CD4-positive, alpha-beta T cell treated with Interferon gamma for 1 hour (primary cell): ENCODE data around the gene ATOH8.
A peak's percentile ranks its signal among the peaks of the same experiment; 100 is the strongest.
"Not testable (repeated sequence)": the region's sequence is repeated elsewhere in the genome, so short reads cannot be mapped to it uniquely, and the experiment has no call there.

Experiments used
- DNase-seq: peaks from one replicate; pipeline ENCODE4 v3.0.0-alpha.2; 2020

ATOH8 gene

DNA sequence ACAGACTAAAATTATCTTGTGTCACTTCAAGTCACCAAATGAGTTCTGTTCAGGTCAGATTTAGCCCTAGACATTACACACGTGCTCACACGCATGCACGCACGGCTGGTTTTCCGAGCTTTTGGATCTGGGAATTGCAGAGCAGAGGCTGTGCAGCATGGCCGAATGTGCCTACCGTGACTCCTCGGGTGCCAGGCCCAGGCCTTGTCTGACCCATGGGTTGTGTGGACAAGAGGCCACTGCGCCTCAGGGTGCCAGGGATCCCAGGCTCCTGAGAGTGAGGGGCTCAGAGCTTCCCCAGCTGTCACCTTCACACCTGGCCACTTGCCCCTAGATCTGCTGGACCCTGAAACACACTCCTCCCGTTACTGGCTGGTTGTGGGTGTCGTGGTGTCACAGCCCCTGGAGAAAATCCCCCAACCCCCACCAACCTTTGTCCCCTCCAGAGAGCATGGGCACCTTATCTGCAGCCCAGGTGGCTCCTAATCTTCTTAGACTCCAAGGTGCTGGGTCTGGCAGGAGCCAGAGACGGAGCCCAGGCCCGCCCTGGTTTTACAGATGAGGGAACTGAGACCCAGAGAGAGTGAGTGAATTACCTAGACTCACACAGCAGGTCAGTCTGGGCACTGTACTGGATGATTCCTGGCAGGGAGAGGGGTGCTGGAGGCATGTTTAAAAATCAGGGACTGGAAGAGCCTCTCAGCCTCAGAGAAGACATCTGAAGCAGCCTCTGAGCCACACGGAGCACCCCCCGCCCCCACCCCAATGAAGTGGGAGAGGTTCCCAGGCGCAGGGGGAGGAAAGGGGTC, 56.8 kb downstream of the ATOH8 start:
- DNase-seq: no peak

DNA sequence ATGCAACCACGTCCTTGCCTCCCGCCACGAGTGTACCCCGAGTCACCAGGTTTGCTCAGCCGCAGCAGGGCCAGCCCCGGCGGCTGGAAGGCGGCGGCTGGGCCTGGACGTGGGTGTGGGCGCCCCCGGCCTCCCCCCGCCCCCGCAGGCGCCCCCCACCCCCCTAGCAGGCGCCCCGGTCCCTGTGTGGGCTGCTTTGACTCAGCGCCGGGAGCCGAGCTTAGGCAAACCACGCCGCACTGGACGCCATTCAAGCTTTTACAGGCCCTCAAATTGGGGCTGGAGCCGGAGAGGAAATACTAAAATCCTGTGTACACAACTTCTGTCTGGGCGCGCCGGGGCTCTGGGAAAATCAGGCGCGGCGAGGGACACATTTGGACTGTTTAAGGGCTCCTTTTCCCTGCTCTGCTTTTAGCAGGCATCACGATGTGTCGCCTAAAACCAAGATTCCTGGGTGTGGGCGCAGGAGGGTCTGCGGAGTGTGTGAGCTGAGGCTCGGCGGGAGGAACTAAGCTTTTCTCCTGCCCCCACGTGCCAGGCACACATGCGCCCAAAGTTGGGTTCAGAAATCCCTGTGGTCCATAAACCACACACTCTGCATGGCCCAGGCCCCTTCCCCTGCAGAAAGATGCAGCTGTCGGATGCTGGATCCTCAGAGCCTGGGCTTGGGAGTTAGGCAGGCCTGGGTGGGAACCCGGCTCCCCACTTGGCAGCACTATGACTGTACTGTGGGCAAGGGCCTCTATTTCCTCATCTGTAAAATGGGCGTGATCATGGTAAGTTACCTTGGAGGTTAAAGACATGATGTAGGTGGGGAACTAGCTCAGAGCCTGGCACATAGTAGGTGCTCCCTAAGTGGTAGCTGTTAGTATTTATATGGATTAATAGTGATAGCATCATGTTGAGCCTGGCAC, 57.6 kb downstream of the ATOH8 start:
- DNase-seq: no peak

- DNase-seq: no peak
These were observed 58.4 kb downstream of the ATOH8 start for GRCh38 chr2:85812094-85812735.

DNA sequence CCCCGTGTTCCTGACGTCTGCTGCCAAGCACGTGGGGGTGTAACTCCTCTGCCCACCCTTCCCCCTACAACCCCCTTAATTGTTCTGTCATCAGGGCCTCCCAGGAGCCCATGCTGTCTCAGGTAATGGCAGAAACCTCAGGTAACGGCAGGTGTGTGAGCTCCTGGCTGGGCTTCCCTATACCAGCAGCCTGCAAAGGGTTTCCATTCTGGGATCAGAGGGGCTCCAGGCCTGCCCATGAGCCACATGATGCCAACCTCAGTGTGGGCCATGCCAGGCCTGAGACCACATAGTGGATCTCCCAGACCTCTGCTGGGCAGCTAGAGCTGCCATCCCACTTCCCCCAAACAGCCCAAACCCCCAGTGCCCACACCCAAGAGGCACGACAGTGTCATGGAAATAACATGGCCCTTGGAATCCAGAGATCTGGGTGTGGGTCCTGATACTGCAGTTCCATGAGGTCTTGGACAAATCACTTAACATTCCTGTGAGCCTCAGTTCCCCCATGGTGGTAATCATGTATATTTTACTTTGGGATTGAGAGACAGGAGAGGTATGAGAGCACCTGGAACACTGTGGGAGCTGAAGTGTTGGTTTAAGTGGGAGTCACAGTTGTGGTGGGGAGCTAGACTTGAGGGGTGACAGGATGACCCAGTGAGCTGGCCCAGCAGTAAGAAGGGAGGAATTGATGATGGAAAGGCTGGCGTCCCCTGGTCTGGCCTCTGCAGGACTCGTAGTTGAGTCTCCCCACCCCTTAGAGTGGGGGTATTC, 59.6 kb downstream of the ATOH8 start:
- DNase-seq: no peak

DNA sequence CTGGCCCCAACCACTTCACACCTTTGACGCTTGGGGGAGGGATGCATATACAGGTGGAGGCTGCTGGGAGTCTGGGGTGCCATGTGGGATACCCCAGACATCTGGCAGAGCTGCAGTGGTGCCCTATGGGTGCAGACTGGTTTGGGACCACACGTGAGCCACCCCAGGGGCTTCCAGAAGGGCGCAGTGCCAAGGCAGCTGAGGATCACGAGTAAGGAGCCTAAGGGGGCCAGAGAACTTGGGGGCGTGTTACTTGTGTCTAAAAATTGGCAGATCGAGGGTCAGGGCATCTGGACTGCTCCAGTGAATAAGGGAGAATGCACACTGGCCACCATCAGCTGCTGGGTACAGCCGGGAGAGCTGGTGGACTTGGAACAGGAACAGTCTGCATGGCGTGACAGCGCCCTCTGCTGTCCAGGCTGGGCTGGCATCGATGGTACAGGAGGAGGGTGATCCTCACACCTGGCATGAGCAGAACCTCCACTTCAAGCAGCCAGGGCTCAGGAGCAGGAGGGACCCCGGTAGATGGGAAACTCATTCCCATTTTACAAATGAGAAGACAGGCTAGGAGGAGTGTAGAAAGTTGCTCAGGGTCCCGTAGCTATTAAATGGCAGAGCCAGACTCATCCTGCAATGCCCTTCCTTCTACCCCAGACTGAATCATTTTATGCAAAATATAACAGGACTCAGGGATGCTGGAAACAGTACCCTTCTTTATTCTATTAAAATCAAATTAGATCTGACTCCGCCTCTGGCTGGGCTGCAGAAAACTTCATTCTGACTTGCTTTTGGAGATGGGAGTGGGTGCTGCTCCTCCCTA, 60.4 kb downstream of the ATOH8 start:
- peak; percentile 70 for DNase-seq

DNA sequence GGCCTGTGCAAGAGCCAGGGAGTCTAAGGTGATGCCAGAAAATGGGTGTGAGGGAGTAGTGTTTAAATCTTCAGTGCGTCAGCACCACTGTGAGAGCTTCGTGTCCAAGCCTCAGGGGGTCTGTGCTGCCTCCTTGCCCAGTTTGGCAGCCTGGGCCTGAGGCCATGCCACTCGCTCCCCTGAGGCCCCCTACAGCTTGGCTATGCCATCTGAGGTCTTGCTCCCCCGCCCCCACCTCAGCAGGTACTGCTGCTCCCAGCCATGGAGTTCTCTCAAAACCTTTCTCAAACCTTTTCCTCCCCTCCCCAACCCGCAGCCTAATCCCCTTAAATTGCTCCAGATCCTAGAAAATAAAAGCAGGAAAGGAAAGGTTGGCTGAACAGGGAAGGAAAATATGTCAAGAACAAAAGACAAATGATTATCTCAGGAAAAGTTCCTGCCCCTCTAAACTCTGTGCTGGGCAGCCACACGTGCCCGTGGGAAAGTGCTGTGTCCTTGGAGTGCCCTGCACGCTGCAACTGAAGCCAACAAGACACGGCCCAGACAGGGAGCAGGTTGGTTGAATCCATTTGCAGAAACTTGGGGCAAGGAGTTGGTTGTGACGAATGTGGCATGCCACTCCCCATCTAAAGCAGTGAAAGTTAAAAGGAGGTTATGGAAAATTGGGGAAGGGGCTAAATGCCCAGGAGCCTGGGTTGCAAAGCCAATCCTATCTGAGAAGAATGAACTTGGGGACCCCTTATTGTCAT, 61.2 kb downstream of the ATOH8 start:
- DNase-seq: no peak

GRCh38 chr2:85819811-85820510, 66.2 kb downstream of the ATOH8 start:
- DNase-seq: no peak

DNA sequence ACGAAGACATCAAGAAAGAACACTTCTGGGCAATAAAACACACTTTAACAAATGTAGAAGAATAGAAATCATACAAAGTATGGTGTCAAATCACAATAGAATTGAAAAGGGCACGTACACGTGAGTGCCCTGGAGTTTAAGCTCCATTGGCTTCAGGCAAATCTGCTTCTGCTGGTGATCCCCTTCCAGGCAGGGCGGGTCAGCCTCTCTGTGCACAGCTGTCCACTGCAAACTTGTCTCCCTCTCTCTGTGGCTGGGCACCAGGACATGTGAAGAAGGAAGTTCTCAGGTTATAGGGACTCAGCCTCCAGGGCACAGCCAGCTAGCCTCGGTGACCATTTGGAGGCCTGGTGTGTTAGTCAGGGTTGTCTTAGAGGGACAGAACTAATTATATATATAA, 69.0 kb downstream of the ATOH8 start:
- DNase-seq: no peak

DNA sequence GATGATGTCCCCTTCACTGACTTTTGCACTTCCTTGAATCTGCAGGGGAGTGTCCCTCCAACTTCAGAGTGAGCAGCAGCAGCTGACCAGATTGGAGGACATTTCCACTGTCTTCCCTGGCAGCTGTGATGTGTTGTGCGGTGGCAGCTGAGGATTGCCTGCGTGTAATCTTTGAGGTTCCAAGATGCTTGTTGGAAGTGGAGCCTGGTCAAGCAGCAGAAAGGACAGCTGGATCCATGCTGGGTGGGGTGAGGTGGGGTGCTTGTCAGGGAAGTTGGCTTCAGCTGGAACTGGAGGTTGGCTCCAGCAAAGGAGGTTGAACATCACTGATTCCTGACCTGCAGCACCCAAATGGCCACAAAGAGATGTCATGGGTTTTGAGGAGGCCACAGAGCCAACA, 70.2 kb downstream of the ATOH8 start:
- DNase-seq: no peak

DNA sequence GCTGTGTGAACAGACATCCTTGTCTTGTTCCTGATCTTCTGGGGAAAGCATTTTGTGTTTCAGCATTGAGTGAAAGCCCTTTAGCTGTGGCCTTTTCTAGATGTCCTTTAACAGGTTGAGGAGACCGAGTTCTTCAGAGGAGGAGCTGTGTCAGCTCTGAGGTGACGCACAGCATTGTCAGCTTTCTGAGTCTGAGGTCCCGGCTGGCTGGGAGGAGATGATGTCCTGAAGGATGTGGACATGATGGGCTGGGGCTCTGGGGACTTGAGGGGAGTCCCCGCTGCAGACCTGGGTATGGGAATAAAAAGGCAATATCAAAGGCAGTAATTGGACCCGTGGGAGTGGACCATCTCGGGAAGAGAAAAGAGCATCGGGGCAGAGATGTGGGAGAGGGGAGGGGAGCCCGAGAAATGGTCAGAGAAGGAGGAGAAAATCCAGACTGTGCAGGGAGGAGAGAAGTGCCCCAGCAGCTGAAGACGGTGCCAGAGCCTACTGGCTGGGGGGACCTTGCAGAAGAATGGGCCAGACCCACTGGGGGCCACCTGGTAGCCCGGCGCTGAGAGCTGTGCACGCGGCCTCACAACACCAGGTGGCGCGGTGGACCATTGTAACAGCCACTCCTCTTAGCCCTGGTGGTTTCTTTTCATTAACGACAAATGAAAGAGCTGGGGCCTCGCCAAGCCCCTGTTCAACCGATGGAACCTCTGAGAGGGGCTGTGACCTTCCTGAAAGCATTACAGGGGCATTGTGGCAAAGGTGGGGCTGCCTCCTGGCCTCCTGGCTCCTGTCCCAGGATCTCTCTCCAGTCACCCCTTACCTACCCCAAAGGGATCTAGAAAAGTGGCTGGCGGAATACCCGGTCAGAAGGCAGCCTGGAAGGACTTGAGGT, 73.4 kb downstream of the ATOH8 start:
- DNase-seq: peak; percentile 78

DNA sequence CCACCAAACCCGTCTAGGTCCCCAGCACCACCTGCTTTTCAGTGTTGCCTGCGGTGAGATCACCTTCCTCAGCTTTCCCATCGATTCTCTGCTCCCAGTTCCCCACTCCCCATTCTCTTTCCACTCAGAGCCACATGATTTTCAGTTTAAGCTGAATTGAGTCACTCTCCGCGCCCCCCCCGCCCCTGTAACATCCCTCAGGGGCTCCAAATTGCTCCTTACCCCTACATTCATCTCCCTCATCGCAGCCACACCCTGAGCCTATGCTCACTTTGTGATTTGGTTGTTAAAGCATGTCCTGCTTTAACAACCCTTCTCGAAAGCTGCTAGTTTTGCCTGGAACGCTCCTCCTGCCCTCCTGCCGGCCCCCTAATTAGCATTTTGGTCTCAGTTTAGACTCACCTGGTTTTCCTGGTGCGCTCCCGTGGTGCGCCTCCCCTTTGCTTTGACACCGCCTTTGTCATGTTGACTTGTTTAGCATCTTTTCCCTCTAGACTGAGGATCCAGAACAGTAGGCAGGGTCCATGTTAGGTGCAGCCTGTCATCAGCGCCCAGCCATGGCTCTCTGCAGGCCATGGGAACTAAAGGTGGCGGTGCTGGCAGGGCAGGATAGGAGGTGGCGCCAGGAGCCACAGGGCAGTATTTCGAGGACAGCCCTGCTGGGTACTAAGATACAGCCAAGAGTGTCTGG, 74.2 kb downstream of the ATOH8 start:
- no peak for DNase-seq

GRCh38 chr2:85828725-85829124, 74.9 kb downstream of the ATOH8 start:
- DNase-seq: no peak

GRCh38 chr2:85829394-85829793, 75.6 kb downstream of the ATOH8 start:
- DNase-seq: not testable (repeated sequence)

- DNase-seq: peak; percentile 16
These were observed 76.9 kb downstream of the ATOH8 start for GRCh38 chr2:85830645-85831044.

- no peak for DNase-seq
These were observed 77.9 kb downstream of the ATOH8 start for GRCh38 chr2:85831735-85832134.

DNA sequence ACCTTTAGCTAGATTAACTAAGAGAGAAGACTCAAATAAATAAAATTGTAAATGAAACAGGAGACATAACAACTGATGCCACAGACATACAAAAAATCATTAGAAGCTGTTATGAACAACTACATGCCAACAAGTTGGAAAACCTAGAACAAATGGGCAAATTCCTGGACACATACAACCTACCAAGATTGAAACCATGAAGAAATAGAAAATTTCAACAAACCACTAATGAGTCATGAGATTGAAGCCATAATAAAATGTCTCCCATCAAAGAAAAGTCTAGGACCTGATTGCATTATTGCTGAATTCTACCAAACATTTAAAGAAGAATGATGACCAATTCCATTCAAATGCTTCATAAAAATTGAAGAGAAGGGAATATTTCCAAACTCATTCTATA, 80.7 kb downstream of the ATOH8 start:
- no peak for DNase-seq
